GM18517 (cell line): ENCODE data around the gene ZDHHC1.

Experiments used
- ATAC-seq: cut with Tn5 transposase; IDR thresholded peaks from one replicate; pipeline ENCODE4 v1.9.1; 2021; ENCODE audit warnings: mild to moderate bottlenecking, moderate library complexity; ENCODE audit not compliant: unreplicated experiment

ZDHHC1 gene

GRCh38 chr16:67413978-67414911, 2.0 kb downstream of the ZDHHC1 start:
- no peak for ATAC-seq

- ATAC-seq, result no peak
Observed at GRCh38 chr16:67412294-67412693, 4.0 kb downstream of the ZDHHC1 start.

GRCh38 chr16:67411339-67411738, 4.9 kb downstream of the ZDHHC1 start:
- ATAC-seq, result no peak

GRCh38 chr16:67409631-67410030, 6.6 kb downstream of the ZDHHC1 start:
- no peak for ATAC-seq

DNA sequence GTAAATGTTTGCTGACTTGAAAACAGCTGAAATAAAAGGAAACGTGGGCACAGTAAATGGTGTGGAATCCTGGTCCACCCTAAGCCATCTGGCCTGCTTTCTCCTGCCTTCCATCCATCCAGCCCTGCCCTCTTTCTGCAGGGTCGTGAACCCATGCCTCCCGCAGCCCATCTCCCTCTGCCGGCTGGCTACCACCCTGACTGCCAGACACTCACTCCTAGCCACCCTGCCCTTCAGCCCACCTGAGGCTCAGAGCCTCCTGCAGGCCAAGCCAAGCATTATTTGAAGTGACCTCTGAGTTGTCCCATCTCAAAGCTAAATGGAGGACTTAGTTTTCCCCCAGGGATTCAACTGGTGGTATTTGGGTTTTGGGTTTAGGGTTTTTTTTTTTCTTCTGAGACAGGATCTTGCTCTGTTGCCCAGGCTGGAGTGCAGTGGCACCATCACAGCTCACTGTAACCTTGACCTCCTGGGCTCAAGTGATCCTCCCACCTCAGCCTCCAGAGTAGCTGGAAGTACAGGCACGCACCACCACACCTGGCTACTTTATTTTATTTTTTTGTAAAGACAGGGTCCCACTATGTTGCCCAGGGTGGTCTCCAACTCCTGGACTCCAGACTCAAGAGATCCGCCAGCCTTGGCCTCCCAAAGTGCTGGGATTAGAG, 8.4 kb downstream of the ZDHHC1 start:
- ATAC-seq, result no peak

DNA sequence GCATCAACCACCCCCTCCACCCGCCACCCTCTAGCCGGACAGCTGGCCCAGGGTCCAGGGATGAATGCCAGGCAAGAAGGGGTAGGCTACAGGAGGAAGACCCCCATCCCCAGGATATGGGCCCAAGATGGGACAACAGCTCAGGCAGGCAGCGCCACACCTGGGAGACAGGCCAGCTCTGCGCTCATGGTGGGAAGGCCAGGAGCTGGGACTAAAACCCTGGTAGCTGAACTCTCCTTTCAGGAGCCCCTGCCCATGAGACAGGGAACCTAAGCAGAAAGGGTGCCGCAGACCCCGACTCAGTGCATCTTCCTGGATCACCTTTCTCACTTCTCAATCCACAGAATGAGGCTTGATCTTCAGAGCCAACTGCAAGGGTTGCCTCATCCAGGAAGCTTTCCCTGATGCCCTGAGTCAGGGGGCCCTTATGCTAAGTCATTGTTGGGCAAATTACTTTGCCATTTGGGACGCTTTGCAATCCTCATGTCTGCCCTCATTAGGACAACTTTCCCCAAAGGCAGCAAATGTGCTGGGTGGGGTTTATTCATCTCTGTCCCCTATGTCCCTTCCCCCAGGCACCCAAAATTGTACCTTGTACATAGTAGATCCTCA, 9.0 kb downstream of the ZDHHC1 start:
- ATAC-seq, result no peak

GRCh38 chr16:67406111-67406971, 9.9 kb downstream of the ZDHHC1 start:
- ATAC-seq, result no peak

DNA sequence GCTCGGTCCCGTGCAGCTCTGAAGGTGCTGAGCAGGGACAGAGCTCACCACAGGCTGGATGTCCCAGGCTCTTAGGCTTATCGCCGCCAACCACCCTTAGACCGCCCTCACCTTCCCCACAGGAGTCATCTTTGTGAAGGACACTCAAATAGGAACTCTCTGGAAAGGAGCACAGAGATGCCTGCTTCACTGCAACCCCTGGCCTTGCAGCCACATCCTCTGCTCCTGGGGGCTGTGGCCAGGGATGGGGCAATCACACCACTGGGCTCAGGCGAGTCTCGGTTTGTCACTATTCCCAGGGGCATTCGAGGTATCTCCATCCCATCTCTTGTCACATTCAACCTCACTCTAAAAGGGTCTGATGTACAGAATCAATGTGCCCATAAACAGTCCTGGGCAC, 10.9 kb downstream of the ZDHHC1 start:
- ATAC-seq, result no peak

- no peak for ATAC-seq
Observed at GRCh38 chr16:67404740-67405226, 11.5 kb downstream of the ZDHHC1 start.

- no peak for ATAC-seq
Observed at GRCh38 chr16:67403976-67404555, 12.2 kb downstream of the ZDHHC1 start.

DNA sequence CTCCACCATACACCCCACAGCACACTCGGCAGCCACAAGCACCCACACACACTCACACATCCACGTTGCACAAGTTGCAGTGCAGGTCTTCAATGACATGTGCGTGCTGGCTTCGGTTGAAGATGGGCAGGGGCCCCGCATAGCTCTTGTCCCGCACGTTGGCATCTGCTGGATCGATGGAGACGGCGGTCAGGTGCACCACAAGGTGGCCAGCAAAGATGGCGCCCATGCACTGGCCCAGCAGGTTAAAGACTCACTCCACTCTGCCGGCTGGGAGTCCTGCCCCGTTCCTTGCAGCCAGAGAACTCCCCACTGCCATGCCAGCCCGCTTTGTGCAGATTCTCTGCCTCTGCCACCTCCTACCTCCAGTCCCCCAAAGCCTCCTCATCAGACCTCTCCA, 15.4 kb downstream of the ZDHHC1 start:
- ATAC-seq, result no peak

GRCh38 chr16:67399749-67400704, 16.2 kb downstream of the ZDHHC1 start:
- ATAC-seq, result no peak

GRCh38 chr16:67399218-67399733, 17.0 kb downstream of the ZDHHC1 start:
- no peak for ATAC-seq

- no peak for ATAC-seq
Observed at GRCh38 chr16:67398546-67399217, 17.6 kb downstream of the ZDHHC1 start.

DNA sequence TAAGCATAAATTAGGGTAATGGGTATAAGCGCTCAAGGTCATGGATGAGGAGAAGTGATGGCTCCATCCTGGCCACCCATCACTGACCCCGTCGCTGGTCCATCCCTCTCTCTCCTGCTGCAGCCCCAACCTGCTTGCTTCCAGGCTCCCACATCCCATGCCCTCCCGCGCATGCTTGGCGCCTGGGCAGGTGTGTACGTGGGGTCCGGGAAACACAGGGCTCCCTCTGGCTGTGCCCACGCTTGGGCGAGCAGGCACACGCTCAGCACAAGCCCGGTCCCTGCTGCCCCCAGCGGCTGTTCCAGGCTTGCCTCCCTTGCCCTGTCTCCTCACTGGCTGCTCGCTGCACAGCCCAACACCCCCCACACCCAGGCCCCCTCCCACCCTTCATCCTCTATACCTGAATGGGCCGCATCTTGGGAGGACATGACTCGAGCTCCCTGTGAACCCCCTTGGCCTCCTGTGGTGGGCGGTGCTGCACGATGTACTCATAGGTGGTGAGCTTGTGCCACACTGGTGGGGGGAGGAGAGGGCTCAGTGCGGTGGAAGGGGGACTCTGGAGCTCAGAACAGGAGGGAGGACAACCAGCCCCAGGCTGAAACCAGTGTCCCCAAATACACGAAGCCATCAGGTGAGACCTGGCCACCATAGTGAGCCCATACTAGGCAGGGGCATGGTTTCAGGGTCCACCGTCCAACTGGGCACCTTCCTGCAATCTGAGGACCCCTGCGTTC, 18.3 kb downstream of the ZDHHC1 start:
- no peak for ATAC-seq

DNA sequence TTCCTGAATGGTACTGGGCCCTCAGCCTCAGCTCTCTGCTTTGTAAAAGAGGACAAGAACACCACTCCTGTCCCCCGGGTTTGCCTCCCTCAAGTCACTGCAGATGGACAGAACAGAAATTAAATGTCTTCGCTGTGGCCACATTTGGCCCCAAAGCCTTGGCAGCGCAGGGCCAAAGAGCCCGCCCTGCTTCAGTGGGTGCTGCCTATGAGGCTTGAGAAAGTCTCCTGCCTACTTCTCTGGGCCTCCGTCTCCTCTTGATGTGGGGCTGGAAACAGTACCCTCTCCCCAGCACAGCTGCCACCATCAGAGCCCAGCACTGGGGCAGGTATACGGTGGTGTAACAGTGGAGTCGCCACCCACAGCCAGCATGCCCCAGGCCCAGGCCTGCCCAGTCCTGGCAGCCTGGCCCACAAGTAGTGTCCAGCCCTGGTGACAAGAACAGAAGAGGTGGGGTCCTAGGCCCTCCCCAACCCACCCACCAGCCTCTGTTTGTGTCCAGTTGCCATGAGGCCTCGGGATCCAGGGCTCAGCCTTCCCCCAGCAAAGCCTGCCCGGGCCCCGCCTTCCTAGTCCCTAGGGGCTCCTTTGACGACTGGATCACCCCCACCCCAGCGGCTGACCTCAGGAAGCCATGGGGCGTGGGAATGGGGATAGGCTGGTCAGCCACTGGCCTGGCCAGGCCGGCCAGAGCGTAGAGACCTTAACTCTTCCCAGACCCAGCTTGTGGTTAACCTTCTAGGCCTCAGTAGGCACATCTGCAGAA, 19.1 kb downstream of the ZDHHC1 start:
- no peak for ATAC-seq
